Measurements from ENCODE around the gene TLR9. TPM values are rescaled to one million over a fixed set of nuclear protein-coding genes. Genes with fewer than 3 reads are reported as not detected.

The TLR9 gene
- total and polyA plus RNA-seq, 9 of the 15 experiments (the other 6 are each of a cell fraction or from before 2014, with no cell fraction given), result not detected

DNA sequence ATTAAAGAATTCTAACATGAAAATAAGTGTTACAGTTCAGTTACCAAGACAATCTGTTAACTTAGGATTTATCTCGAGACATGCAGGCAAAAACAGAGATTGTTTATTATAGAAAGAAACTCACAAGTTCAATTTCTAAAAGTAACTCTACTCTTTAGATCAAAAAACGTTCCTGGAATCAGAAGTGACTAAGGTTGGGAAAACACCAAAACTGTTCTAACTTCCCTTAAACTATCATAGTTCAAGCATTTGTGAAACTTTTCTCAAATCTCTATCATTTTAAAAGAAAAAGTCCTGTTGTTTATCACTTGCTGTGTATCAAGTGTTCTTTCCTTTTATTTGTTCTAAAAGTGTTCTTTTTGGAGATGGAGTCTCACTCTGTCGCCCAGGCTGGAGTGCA, 44.3 kb upstream of the TLR9 start:
- in situ Hi-C loops (cut with MboI), result no loop called here
- ChIA-PET CTCF (ENCODE audit: low intra/inter-chr PET ratio) (no interaction called here), POLR2A (interaction anchor here (1.2 kb wide), 1 partner anchor 24 kb away, joined by 5 read pairs; the partner anchor contains the start of gene PPM1M)
- Histone ChIP-seq H3K9ac (ENCODE audit: insufficient read depth in 1 of 2, low read depth in 2 of 2, low read length in 2 of 2) (no peak overlapping the region), H3K9me1 (ENCODE audit: control insufficient read depth, insufficient read depth, low read length) (peaks cover 5% of the 10 kb centered on the region), H3K36me3 (ENCODE audit: control insufficient read depth, insufficient read depth, low read length) (peaks cover 92% of the 10 kb centered on the region), H3K79me2 (ENCODE audit: control insufficient read depth, insufficient read depth, low read length) (peaks cover 86% of the 10 kb centered on the region), H2AFZ (ENCODE audit: low read depth, low read length) (no peak overlapping the region), H4K20me1 (replicated peaks; ENCODE audit: control insufficient read depth, insufficient read depth, low read length) (peaks cover 10% of the 10 kb centered on the region; the same call in 1 of the 2 replicates), H3K4me3 (no peak overlapping the region), H3K27me3 (ENCODE audit: control insufficient read depth in 2 of 2, insufficient read depth in 2 of 2, low read length in 2 of 2) (no peaks in the 10 kb centered on the region), H3K9me3 (replicated peaks; ENCODE audit: control insufficient read depth, insufficient read depth, low read depth, low read length) (no peaks in the 10 kb centered on the region), H3K4me2 (ENCODE audit: insufficient read depth, low read length) (no peak overlapping the region), H3K27ac (ENCODE audit: extremely low read depth, low read depth, low read length) (no peak overlapping the region), H3K4me1 (replicated peaks in 1 of 2; ENCODE audit: control insufficient read depth in 2 of 2, insufficient read depth in 2 of 2, low read length in 2 of 2) (peaks cover 0 to 2% of the 10 kb centered on the region in 2 experiments; a peak in 3 of 5 replicates)
- no peak for DNase-seq (ENCODE audit: extremely low read depth in 1 of 4, low spot score in 3 of 4)
- ATAC-seq, result no peak
- intact Hi-C loops (cut with micrococcal nuclease), result no loop called here
- TF ChIP-seq, protein P1, sequence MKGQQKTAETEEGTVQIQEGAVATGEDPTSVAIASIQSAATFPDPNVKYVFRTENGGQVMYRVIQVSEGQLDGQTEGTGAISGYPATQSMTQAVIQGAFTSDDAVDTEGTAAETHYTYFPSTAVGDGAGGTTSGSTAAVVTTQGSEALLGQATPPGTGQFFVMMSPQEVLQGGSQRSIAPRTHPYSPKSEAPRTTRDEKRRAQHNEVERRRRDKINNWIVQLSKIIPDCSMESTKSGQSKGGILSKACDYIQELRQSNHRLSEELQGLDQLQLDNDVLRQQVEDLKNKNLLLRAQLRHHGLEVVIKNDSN (CRISPR knock-in tag; IDR thresholded peaks at IDR 0.05), result no peak
- TF ChIP-seq SPI1 (IDR thresholded peaks at IDR 0.05; ENCODE audit: borderline replicate concordance, low read depth, low read length) (no peak), SUPT5H (IDR thresholded peaks at IDR 0.05) (no peak), DPF2 (IDR thresholded peaks at IDR 0.05) (no peak), ZNF224 (CRISPR knock-in tag; IDR thresholded peaks at IDR 0.05) (no peak), PPARD (CRISPR knock-in tag; IDR thresholded peaks at IDR 0.05) (no peak)
- TF ChIP-seq, protein P2, sequence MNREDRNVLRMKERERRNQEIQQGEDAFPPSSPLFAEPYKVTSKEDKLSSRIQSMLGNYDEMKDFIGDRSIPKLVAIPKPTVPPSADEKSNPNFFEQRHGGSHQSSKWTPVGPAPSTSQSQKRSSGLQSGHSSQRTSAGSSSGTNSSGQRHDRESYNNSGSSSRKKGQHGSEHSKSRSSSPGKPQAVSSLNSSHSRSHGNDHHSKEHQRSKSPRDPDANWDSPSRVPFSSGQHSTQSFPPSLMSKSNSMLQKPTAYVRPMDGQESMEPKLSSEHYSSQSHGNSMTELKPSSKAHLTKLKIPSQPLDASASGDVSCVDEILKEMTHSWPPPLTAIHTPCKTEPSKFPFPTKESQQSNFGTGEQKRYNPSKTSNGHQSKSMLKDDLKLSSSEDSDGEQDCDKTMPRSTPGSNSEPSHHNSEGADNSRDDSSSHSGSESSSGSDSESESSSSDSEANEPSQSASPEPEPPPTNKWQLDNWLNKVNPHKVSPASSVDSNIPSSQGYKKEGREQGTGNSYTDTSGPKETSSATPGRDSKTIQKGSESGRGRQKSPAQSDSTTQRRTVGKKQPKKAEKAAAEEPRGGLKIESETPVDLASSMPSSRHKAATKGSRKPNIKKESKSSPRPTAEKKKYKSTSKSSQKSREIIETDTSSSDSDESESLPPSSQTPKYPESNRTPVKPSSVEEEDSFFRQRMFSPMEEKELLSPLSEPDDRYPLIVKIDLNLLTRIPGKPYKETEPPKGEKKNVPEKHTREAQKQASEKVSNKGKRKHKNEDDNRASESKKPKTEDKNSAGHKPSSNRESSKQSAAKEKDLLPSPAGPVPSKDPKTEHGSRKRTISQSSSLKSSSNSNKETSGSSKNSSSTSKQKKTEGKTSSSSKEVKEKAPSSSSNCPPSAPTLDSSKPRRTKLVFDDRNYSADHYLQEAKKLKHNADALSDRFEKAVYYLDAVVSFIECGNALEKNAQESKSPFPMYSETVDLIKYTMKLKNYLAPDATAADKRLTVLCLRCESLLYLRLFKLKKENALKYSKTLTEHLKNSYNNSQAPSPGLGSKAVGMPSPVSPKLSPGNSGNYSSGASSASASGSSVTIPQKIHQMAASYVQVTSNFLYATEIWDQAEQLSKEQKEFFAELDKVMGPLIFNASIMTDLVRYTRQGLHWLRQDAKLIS (CRISPR knock-in tag; IDR thresholded peaks at IDR 0.05), result no peak
- FAIRE-seq, result no peak
- no TSS peak for BruUV-seq (replicated peaks)
- 68% methylated on average over 3 of the region's 3 CpGs for WGBS (ENCODE audit: insufficient coverage, low coverage, missing lambda C conversion rate)

Data from K562 (cell line).